Islet precursor cell (in vitro differentiated cells): ENCODE results near the gene POLD1.
"Not testable (repeated sequence)": the region's sequence is repeated elsewhere in the genome, so short reads cannot be mapped to it uniquely, and the experiment has no call there.

Experiments
- DNase-seq: peaks from one replicate; pipeline ENCODE4 v3.0.0-alpha.2; 2018

Gene POLD1

DNA sequence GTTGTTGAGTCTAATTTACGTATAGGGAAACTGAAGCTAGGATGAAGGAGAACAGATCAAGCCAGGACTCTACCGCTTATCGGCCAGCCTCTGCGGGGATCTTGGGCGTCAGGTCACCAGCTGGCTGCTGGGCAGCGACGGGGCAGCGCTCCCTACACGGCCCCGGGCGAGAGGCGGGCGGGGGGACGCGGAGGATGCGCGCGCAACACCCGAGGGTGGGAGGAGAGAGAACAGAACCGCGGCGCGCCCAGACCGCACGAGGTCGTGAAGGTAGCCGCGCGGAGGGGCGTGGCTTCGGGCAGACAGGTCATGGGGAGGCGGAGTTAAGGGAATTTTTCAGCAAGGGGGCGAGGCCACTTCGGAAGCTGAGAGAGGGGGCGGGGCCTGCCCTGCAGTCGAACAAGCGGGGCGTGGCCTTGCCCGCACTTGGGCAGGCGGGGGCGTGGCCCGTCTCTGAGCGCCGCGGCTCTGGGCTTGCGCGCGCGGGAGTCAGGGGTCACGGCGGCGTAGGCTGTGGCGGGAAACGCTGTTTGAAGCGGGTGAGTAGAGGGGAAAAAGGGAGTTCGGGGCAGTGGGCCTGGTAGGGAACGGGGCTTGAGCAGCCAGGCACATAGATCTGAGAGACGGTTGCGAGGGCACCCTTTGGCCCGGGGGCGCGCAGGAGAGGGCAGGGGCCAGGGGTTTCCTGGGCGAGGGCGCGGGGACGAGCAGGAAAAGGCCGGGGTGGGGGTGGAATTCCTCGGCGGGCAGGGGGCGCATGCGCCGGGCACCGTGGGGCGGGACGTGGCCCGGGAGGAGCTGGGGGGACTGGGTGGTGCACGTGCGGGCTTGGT lies at the start of gene POLD1:
Gene POLD1 (plus strand): TSS at position 496 of the 833 bp plus-strand sequence. CDS start 14,505 bp downstream, outside the sequence.
- peak; percentile 99 for DNase-seq

DNA sequence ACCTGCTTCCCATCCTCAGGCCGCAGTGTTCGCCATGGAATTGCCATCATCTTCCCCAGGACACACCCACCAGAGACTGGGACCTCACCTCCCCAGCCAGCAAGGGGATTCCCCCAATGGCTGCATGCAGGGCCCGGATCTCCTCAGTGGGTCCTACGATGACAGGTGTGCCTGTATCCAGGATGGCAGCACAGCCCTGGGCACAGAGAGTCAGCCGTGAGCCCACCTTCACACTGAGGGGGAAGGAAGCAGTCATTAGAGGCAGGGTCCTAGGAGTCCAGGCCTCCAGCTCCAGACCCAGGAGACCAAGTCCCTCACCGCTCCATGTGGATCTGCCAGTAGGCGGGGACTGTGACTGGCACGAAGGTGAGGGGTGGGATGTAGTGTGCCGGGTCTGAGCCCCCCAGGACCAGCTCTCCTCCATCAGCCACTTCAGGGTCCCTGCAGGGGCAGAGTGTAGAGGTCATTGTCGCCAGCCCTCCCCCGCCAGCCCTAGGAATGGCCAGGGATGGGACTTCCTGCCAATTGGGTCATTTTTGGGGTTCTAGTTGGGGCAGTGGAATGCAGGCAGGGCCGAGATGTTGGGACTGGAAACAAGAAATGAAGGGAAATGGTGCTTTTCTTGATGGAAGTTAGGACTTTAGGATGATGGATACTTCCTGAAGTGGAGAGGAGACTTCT lies 49.3 kb upstream of the POLD1 start:
- DNase-seq, result no peak

GRCh38 chr19:50337031-50337430 lies 47.1 kb upstream of the POLD1 start:
- DNase-seq, result not testable (repeated sequence)

DNA sequence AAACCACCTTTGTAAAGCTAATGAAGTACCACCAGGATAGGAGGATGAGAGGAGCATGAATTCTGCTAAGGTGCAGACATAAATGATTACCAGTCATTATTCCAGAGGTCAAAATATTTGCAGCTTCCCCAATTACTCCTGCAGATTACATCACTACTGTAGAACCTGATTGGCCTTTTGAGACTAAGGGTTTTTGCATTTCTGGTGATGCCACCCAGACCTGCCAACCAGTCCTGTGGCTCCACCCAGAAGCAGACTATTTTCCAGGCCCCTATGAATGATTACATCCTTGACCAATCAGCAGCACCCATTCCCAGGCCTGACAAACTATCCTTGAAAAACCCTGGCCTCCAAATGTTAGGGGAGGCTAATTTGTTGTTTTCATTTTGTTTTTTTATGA lies 43.8 kb upstream of the POLD1 start:
- DNase-seq, result no peak

- DNase-seq, result no peak
These were observed 43.0 kb upstream of the POLD1 start for GRCh38 chr19:50341091-50341564.

DNA sequence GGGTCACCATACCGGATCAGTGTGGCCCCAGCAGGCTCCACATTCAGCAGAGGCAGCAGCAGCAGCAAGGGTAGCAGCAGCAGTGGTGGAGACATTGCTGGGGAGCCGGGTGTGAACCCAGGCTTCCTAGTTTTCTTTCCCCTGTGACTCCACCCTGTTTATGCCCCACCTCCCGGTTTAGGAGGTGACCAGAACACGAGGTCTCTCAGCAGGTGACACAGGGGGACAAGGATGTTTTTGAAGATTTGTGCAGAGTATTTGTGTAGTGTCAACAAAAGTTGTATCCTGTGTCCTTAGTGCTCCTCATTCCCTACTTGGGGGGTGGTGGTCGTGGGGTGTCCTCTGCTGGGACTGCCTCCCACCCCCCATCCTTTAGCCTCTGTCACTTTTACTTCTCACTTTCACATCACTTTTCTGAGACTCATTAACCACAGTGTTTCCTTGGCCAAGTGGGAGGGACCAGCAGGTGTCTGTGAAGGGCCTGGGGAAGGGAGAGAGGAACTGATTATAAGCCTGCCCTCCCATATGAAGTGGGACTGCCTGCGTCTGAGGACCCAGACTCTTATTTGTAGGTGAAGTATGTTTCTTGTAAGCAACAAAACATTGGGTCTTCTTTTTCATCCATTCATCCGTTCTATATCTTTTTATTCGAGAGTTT lies 39.4 kb upstream of the POLD1 start:
- DNase-seq, result no peak

DNA sequence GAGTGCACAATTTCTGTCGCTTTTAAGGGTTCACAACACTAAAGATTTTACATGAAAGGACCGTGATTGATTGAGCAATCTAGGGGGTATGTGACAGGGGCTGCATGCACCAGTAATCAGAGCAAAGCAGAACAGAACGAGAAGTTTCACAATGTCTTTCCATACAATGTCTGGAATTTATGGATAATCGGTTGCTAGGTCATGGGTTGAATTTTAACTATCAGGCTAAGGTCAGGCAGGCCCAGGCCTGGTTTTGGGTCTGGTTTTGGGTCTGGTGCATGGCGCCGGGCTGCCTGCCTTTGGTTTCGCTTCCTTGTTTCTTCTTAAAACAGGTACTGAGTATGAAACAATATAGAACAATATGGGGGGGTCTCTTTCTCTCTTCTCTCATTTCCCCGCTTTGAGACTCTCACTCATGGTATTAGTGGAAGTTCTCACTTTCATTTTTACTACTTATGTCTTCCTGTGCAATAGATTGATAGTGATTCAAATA lies 37.0 kb upstream of the POLD1 start:
- not testable (repeated sequence) for DNase-seq

- DNase-seq, result no peak
These were observed 34.7 kb upstream of the POLD1 start for GRCh38 chr19:50349277-50350057.

DNA sequence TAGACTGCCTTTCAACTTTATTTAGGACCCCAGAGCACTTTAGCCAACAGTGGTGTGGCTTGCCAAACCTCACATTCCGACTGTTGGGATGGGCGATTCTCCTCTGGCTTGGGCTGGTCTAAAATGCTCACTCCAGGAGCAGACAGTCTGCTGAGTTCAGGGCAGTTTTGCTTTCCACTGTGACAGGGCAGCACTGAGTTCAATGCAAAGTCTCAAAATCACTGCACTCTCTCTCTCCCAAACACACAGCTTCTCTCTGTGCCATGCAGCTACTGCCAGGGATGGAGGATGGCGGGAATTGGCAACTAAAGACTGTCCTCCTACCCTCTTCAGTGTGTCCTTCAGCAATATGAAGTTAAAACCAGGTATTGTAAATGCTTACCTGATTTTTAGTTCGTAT lies 31.9 kb upstream of the POLD1 start:
- DNase-seq, result no peak

DNA sequence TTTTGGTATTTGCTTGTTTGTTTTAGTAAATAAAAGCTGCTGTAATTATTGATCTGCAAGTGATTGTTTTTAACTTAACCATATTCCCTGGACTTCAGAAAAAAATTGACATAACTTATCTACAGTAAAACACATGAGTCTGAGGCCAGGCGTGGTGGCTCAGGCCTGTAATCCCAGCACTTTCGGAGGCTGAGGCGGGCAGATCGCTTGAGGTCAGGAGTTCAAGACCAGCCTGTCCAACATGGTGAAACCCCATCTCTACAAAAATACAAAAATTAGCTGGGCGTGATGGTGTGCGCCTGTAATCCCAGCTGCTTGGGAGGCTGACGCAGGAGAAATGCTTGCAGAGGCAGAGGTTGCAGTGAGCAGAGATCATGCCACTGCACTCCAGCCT lies 30.7 kb upstream of the POLD1 start:
- not testable (repeated sequence) for DNase-seq

- no peak for DNase-seq
These were observed 27.4 kb upstream of the POLD1 start for GRCh38 chr19:50356691-50357177.

DNA sequence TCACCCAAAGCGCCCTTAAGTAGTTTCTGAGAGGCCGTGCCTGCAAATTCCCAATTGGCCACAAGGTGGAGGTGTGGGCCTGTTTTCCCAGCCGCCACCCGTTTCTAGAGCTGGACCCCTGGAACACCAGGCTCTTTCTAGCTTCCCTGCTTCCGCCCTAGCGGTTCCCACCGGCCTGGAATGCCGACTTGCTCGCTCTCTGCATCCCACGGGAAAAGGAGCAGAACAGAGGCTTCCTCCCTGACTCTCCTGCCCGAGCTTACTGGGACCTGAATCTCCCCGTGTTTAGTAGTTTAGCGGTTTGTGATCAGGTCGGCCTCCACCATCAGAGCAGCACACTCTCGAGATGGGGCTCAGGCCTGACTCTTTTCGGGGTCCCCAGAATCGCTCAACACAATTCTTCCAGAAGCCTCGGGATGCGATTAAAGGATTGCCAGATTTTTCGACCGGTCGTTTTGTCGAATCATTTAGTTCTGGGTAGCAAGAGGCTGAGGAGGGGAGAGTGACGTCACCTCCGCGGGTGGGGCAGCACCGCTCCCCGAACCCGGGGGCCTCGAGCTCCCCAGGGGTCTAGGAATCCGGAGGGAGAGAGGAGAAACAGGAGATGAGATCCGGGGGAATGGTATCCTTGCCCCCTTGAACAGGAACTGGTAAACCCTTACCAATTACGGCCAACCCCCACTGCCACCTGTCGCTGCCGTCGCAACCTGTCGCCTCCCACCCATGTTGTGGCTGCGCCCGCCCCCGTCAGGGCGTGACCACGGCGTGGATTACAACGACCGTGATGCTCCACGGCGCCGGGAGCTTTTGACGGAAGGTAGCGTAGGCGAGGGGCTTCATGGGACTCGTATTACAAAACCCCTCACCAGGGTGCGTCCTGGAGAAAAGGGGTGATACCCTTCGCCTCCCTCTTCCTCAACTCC lies 26.7 kb upstream of the POLD1 start:
- peak; percentile 76 for DNase-seq

GRCh38 chr19:50358483-50359327 lies 25.4 kb upstream of the POLD1 start:
- no peak for DNase-seq

DNA sequence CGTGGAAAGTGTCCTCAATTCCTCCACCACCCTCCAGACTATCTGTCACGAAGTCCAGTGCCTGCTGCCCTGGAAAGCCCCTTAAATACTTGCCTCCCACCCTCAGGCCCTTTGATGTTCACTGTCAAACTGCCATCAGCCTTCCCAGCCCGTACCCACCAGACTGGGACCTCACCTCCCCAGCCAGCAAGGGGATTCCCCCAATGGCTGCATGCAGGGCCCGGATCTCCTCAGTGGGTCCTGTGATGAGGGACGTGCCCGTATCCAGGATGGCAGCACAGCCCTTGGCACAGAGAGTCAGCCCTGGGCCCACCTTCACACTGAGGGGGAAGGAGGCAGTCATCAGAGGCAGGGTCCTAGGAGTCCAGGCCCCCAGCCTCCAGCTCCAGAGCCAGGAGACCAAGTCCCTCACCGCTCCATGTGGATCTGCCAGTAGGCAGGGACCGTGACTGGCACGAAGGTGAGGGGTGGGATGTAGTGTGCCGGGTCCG lies 24.8 kb upstream of the POLD1 start:
- no peak for DNase-seq

DNA sequence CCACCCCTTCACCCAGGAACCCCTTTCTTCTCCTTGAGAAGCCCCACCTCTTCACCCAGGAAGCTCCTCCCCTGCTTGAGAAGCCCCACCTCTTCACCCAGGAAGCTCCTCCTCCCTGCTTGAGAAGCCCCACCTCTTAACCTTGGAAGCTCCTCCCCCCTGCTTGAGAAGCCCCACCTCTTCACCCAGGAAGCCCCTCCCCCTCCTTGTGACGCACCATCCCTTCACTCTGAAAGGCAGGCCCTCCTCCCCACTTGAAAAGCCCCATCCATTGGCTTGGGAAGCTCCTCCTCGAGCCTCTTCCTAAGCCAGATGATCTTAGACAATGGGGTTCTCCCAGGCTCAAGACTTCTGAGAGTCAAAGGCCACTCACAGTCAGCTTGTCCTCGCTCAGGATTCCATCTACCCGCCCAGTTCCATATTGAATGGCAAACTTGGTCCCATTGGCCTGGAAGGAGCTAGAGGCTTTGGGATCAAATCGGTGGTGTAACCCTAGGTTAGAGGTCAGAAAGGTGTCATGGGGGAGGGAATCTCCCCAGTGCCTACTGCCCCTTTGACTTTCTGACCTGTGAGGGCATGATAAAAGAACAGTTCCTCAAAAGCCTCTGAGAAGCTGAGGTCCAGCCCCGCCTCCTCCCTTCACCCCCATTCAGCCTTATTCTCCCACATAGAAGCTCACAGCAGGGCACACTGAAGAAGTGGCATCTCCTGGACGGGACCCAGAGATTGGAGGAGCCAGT lies 22.7 kb upstream of the POLD1 start:
- no peak for DNase-seq

DNA sequence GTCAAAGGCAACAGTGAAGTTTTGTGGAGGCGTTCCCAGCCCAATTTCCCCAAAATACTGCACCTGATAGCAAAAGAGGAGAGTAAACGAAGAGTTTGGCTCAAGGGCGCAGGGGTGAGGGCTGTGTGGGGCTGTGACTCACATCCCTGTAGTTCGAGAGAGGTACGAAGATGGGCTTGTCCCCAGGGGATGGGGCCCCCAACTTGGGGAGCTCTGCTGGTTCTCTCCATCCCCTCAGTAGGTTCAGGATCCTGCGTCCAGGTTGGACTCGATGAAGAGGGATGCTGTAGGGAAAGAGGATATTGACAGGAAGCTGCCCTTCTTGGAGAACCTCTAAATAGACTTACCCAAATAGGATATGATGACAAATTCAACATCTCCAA lies 22.1 kb upstream of the POLD1 start:
- DNase-seq, result no peak

- no peak for DNase-seq
These were observed 21.3 kb upstream of the POLD1 start for GRCh38 chr19:50362656-50363424.

DNA sequence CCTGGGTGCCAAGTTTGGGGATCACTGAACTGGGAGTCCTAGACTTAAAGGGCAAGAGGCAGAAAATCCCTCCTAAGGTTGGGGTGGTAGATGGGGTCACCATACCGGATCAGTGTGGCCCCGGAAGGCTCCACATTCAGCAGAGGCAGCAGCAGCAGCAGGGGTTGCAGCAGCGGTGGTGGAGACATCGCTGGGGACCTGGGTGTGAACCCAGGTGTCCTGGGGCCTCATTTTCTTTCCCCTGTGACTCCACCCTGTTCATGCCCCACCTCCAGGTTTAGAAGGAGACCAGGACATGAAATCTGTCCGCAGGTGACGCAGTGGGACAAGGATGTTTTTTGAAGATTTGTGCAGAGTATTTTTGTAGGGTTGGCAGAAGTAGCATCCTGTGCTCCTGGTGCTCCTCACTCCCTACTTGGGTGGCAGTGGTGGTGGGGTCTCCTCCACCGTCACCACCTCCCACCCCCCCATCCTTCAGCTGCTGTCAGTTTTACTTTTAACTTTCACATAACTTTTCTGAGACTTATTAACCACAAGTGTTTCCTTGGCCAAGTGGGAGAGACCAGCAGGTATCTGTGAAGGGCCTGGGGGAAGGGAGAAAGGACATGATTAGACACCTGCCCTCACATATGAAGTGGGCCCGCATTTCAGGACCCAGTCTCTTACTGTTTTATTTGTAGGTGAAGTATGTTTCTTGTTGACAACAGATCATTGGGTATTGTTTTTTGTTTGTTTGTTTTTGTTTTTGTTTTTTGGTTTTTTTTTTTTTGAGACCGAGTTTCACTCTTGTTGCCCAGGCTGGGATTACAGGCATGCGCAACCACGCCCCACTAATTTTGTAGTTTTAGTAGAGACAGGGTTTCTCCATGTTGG lies 18.5 kb upstream of the POLD1 start, which contains the start of gene NAPSA:
Gene NAPSA (minus strand): TSS at position 206 of the 873 bp plus-strand sequence. CDS start 18 bp downstream, at position 188.
- no peak for DNase-seq
